Activated naive CD8-positive, alpha-beta T cell treated with anti-CD3 and anti-CD28 coated beads, Interleukin-2, amount 10 ng/mL, durations not matched to agents 7 days and 5 days (primary cell): Measurements from ENCODE around the gene LRBA. TPM values are rescaled to one million over a fixed set of nuclear protein-coding genes. Genes with fewer than 3 reads are reported as not detected.
"Not testable (repeated sequence)": the region's sequence is repeated elsewhere in the genome, so short reads cannot be mapped to it uniquely, and the experiment has no call there.

Experiments used
- ATAC-seq: fragments of 150-1000 bp; cut with Tn5 transposase; one replicate; pipeline ENCODE4 v1.10.0; 2021; ENCODE audit warnings: low read depth, moderate library complexity
- POLR2A ChIA-PET: fragments of 350-600 bp; sonication (Branson Sonifier 250); formaldehyde crosslinking; loops from one replicate; lab custom pipeline; 2021; ENCODE audit warnings: antibody characterized with exemption; lab: Charles Lee
- DNase-seq: peaks from one replicate; pipeline ENCODE4 v3.0.0; 2021
- H3K27ac Mint-ChIP-seq: one replicate; pipeline ENCODE4 v1.8.0; 2022; ENCODE audit warnings: mild to moderate bottlenecking, mixed read lengths
- H3K27me3 Mint-ChIP-seq: one replicate; pipeline ENCODE4 v1.8.0; 2022; ENCODE audit warnings: mild to moderate bottlenecking, moderate library complexity, mixed read lengths
- H3K36me3 Mint-ChIP-seq: one replicate; pipeline ENCODE4 v1.8.0; 2021; ENCODE audit warnings: mild to moderate bottlenecking, mixed read lengths
- H3K4me1 Mint-ChIP-seq: one replicate; pipeline ENCODE4 v1.8.0; 2021; ENCODE audit warnings: mixed read lengths
- H3K4me3 Mint-ChIP-seq: one replicate; pipeline ENCODE4 v1.8.0; 2022; ENCODE audit warnings: mild to moderate bottlenecking, moderate library complexity, mixed read lengths
- H3K9me3 Mint-ChIP-seq: one replicate; pipeline ENCODE4 v1.8.0; 2021; ENCODE audit warnings: mixed read lengths
- total RNA-seq, 2 experiments: library from RNA; stranded (reverse); gene quantifications; one replicate each; pipeline ENCODE4 v1.2.3, GENCODE V29; 2021

Gene LRBA
- total RNA-seq, 2 experiments from 2014 or later, result 47.9 to 50.6 TPM

GRCh38 chr4:150579551-150580234 is 435.4 kb downstream of the LRBA start:
- no peak for ATAC-seq
- H3K4me3 Mint-ChIP-seq, result no peak overlapping the region
- H3K9me3 Mint-ChIP-seq, result no peaks in the 10 kb centered on the region
- peaks cover 36% of the 10 kb centered on the region for H3K36me3 Mint-ChIP-seq
- POLR2A ChIA-PET, result no interaction called here
- DNase-seq, result no peak
- H3K27ac Mint-ChIP-seq, result no peak overlapping the region
- no peaks in the 10 kb centered on the region for H3K27me3 Mint-ChIP-seq
- H3K4me1 Mint-ChIP-seq, result no peaks in the 10 kb centered on the region

GRCh38 chr4:150578745-150579501 is 436.2 kb downstream of the LRBA start:
- POLR2A ChIA-PET, result no interaction called here
- no peak for ATAC-seq
- no peaks in the 10 kb centered on the region for H3K4me1 Mint-ChIP-seq

GRCh38 chr4:150577796-150578195 is 437.3 kb downstream of the LRBA start:
- no peaks in the 10 kb centered on the region for H3K9me3 Mint-ChIP-seq
- peaks cover 24% of the 10 kb centered on the region for H3K36me3 Mint-ChIP-seq
- ATAC-seq, result no peak

More at GRCh38 chr4:150578745-150579501, 436.2 kb downstream of the LRBA start:
- no peak for DNase-seq
- Mint-ChIP-seq H3K27me3 (no peaks in the 10 kb centered on the region), H3K27ac (no peak overlapping the region), H3K9me3 (no peaks in the 10 kb centered on the region), H3K4me3 (no peak overlapping the region), H3K36me3 (peaks cover 32% of the 10 kb centered on the region)

GRCh38 chr4:150574678-150575077 is 440.4 kb downstream of the LRBA start:
- no peaks in the 10 kb centered on the region for H3K9me3 Mint-ChIP-seq
- peaks cover 3% of the 10 kb centered on the region for H3K4me1 Mint-ChIP-seq
- H3K27me3 Mint-ChIP-seq, result no peaks in the 10 kb centered on the region
- peaks cover 8% of the 10 kb centered on the region for H3K36me3 Mint-ChIP-seq
- H3K4me3 Mint-ChIP-seq, result no peak overlapping the region
- no peak for DNase-seq
- no peak for ATAC-seq
- H3K27ac Mint-ChIP-seq, result no peak overlapping the region
- POLR2A ChIA-PET, result no interaction called here

More at GRCh38 chr4:150577796-150578195, 437.3 kb downstream of the LRBA start:
- Mint-ChIP-seq H3K27ac (no peak overlapping the region), H3K4me3 (no peak overlapping the region), H3K27me3 (no peaks in the 10 kb centered on the region), H3K4me1 (peaks cover 3% of the 10 kb centered on the region)
- DNase-seq, result no peak
- POLR2A ChIA-PET, result no interaction called here

- no peaks in the 10 kb centered on the region for H3K9me3 Mint-ChIP-seq
- H3K27me3 Mint-ChIP-seq, result no peaks in the 10 kb centered on the region
- no peak overlapping the region for H3K27ac Mint-ChIP-seq
- H3K4me3 Mint-ChIP-seq, result no peak overlapping the region
- ATAC-seq, result no peak
- DNase-seq, result no peak
- peaks cover 3% of the 10 kb centered on the region for H3K4me1 Mint-ChIP-seq
- POLR2A ChIA-PET, result no interaction called here
- no peaks in the 10 kb centered on the region for H3K36me3 Mint-ChIP-seq
These were observed 441.6 kb downstream of the LRBA start for GRCh38 chr4:150573534-150573933.

- POLR2A ChIA-PET, result no interaction called here
- H3K4me1 Mint-ChIP-seq, result peaks cover 3% of the 10 kb centered on the region
- ATAC-seq, result no peak
These were observed 442.2 kb downstream of the LRBA start for GRCh38 chr4:150572704-150573504.

GRCh38 chr4:150570862-150571261 is 444.2 kb downstream of the LRBA start:
- POLR2A ChIA-PET, result no interaction called here
- H3K9me3 Mint-ChIP-seq, result no peaks in the 10 kb centered on the region

More at GRCh38 chr4:150572704-150573504, 442.2 kb downstream of the LRBA start:
- Mint-ChIP-seq H3K27ac (no peak overlapping the region), H3K9me3 (no peaks in the 10 kb centered on the region), H3K36me3 (peaks cover under 1% of the 10 kb centered on the region), H3K4me3 (no peak overlapping the region), H3K27me3 (no peaks in the 10 kb centered on the region)
- DNase-seq, result no peak

GRCh38 chr4:150569998-150570535 is 445.0 kb downstream of the LRBA start:
- no peak overlapping the region for H3K27ac Mint-ChIP-seq
- DNase-seq (no peak), ATAC-seq (no peak)
- peaks cover 5% of the 10 kb centered on the region for H3K36me3 Mint-ChIP-seq
- H3K4me1 Mint-ChIP-seq, result peaks cover 3% of the 10 kb centered on the region
- no peaks in the 10 kb centered on the region for H3K27me3 Mint-ChIP-seq
- no peak overlapping the region for H3K4me3 Mint-ChIP-seq
- POLR2A ChIA-PET, result no interaction called here
- H3K9me3 Mint-ChIP-seq, result peaks cover under 1% of the 10 kb centered on the region

More at GRCh38 chr4:150570862-150571261, 444.2 kb downstream of the LRBA start:
- no peak for ATAC-seq
- DNase-seq, result no peak
- peaks cover 3% of the 10 kb centered on the region for H3K36me3 Mint-ChIP-seq
- no peak overlapping the region for H3K4me3 Mint-ChIP-seq
- no peak overlapping the region for H3K27ac Mint-ChIP-seq
- H3K27me3 Mint-ChIP-seq, result no peaks in the 10 kb centered on the region
- H3K4me1 Mint-ChIP-seq, result peaks cover 3% of the 10 kb centered on the region

- DNase-seq (no peak), ATAC-seq (no peak)
- H3K36me3 Mint-ChIP-seq, result peaks cover 10% of the 10 kb centered on the region
- no peaks in the 10 kb centered on the region for H3K27me3 Mint-ChIP-seq
- no peak overlapping the region for H3K4me3 Mint-ChIP-seq
- H3K27ac Mint-ChIP-seq, result no peak overlapping the region
- POLR2A ChIA-PET, result no interaction called here
- H3K9me3 Mint-ChIP-seq, result peaks cover 4% of the 10 kb centered on the region
- H3K4me1 Mint-ChIP-seq, result peaks cover 3% of the 10 kb centered on the region
These were observed 445.6 kb downstream of the LRBA start for GRCh38 chr4:150569384-150569987.

GRCh38 chr4:150567070-150567469 is 448.0 kb downstream of the LRBA start:
- Mint-ChIP-seq H3K27ac (no peak overlapping the region), H3K4me3 (no peak overlapping the region), H3K4me1 (no peaks in the 10 kb centered on the region), H3K27me3 (no peaks in the 10 kb centered on the region), H3K36me3 (peaks cover 10% of the 10 kb centered on the region), H3K9me3 (peaks cover 5% of the 10 kb centered on the region)
- ATAC-seq (no peak), DNase-seq (no peak)
- POLR2A ChIA-PET, result no interaction called here

GRCh38 chr4:150564967-150565366 is 450.1 kb downstream of the LRBA start:
- H3K4me1 Mint-ChIP-seq, POLR2A ChIA-PET, H3K9me3 Mint-ChIP-seq, H3K27me3 Mint-ChIP-seq, H3K27ac Mint-ChIP-seq, H3K4me3 Mint-ChIP-seq, ATAC-seq, H3K36me3 Mint-ChIP-seq, DNase-seq: not testable (repeated sequence)

GRCh38 chr4:150562751-150563150 is 452.3 kb downstream of the LRBA start:
- no peak for DNase-seq
- no peak overlapping the region for H3K4me3 Mint-ChIP-seq
- POLR2A ChIA-PET, result no interaction called here
- H3K4me1 Mint-ChIP-seq, result no peaks in the 10 kb centered on the region
- no peak for ATAC-seq
- H3K36me3 Mint-ChIP-seq, result peaks cover 8% of the 10 kb centered on the region
- H3K27me3 Mint-ChIP-seq, result no peaks in the 10 kb centered on the region
- peaks cover 5% of the 10 kb centered on the region for H3K9me3 Mint-ChIP-seq
- H3K27ac Mint-ChIP-seq, result no peak overlapping the region

- H3K36me3 Mint-ChIP-seq, result peaks cover 7% of the 10 kb centered on the region
- no peaks in the 10 kb centered on the region for H3K27me3 Mint-ChIP-seq
- peaks cover 5% of the 10 kb centered on the region for H3K9me3 Mint-ChIP-seq
- no peaks in the 10 kb centered on the region for H3K4me1 Mint-ChIP-seq
- no peak for DNase-seq
- no peak overlapping the region for H3K4me3 Mint-ChIP-seq
- no peak for ATAC-seq
- POLR2A ChIA-PET, result no interaction called here
- no peak overlapping the region for H3K27ac Mint-ChIP-seq
These were observed 452.8 kb downstream of the LRBA start for GRCh38 chr4:150562250-150562649.
